DND-41 (cell line): Measurements from ENCODE around the gene SLC12A7.

Source experiments
- ATAC-seq: fragments of 200-7000 bp; cut with Tn5 transposase; 3 replicates; pipeline ENCODE4 v1.9.1; 2021; ENCODE audit warnings: low read depth; ENCODE audit not compliant: insufficient read depth
- DNase-seq: peaks from one replicate; pipeline ENCODE4 v3.0.0-alpha.2; 2020
- H2AFZ ChIP-seq: 2 replicates; pipeline ENCODE4 v1.6.0; 2012; ENCODE audit warnings: low read depth, low read length
- H3K27ac ChIP-seq: 2 replicates; pipeline ENCODE4 v1.5.1; 2012; ENCODE audit warnings: low read length, inconsistent platforms
- H3K27me3 ChIP-seq: fragments of 200-600 bp; sonication (generic); 2 replicates; pipeline ENCODE4 v1.6.0; 2012; ENCODE audit warnings: low read length, mild to moderate bottlenecking, inconsistent platforms; ENCODE audit not compliant: insufficient read depth, poor library complexity
- H3K36me3 ChIP-seq: 2 replicates; pipeline ENCODE4 v1.5.1; 2012; ENCODE audit warnings: low read length, inconsistent platforms; ENCODE audit not compliant: insufficient read depth
- H3K4me1 ChIP-seq: 2 replicates; pipeline ENCODE4 v1.5.1; 2012; ENCODE audit warnings: mild to moderate bottlenecking, low read length; ENCODE audit not compliant: insufficient read depth
- H3K4me2 ChIP-seq: 2 replicates; pipeline ENCODE4 v1.6.0; 2012; ENCODE audit warnings: mild to moderate bottlenecking, moderate library complexity, low read length, inconsistent platforms; ENCODE audit not compliant: insufficient read depth
- H3K4me3 ChIP-seq, 2 experiments: fragments of 200-600 bp in 1 of 2; shearing (Covaris generic) in 1 of 2; 2 replicates each; pipeline ENCODE4 v1.5.1; 2012 to 2016; ENCODE audit warnings: inconsistent platforms in 2 of 2, low read length in 2 of 2, mild to moderate bottlenecking in 2 of 2, low read depth in 1 of 2, moderate library complexity in 1 of 2
- H3K79me2 ChIP-seq: 2 replicates; pipeline ENCODE4 v1.6.0; 2012; ENCODE audit warnings: low read length, inconsistent platforms; ENCODE audit not compliant: insufficient read depth
- H3K9ac ChIP-seq: 2 replicates; pipeline ENCODE4 v1.6.0; 2012; ENCODE audit warnings: low read depth, mild to moderate bottlenecking, inconsistent platforms, low read length, moderate library complexity
- H3K9me3 ChIP-seq: 2 replicates; pipeline ENCODE4 v1.5.1; 2012; ENCODE audit warnings: low read length, moderate library complexity, mild to moderate bottlenecking, inconsistent platforms; ENCODE audit not compliant: insufficient read depth, severe bottlenecking
- H4K20me1 ChIP-seq: 2 replicates; pipeline ENCODE4 v1.6.0; 2012; ENCODE audit warnings: low read length; ENCODE audit not compliant: insufficient read depth
- EZH2 ChIP-seq: IDR thresholded peaks from 3 replicates; pipeline ENCODE4 v1.6.1; 2012; ENCODE audit warnings: borderline replicate concordance, low read depth, mild to moderate bottlenecking, moderate library complexity, low read length, inconsistent platforms; ENCODE audit not compliant: severe bottlenecking
- TF ChIP-seq, protein P1 (sequence below): IDR thresholded peaks from 2 replicates; pipeline ENCODE4 v1.5.1; 2012; ENCODE audit warnings: borderline replicate concordance, low read length, moderate library complexity, mild to moderate bottlenecking; ENCODE audit not compliant: poor library complexity, severe bottlenecking; ENCODE audit errors: extremely low read depth

SLC12A7 gene

DNA sequence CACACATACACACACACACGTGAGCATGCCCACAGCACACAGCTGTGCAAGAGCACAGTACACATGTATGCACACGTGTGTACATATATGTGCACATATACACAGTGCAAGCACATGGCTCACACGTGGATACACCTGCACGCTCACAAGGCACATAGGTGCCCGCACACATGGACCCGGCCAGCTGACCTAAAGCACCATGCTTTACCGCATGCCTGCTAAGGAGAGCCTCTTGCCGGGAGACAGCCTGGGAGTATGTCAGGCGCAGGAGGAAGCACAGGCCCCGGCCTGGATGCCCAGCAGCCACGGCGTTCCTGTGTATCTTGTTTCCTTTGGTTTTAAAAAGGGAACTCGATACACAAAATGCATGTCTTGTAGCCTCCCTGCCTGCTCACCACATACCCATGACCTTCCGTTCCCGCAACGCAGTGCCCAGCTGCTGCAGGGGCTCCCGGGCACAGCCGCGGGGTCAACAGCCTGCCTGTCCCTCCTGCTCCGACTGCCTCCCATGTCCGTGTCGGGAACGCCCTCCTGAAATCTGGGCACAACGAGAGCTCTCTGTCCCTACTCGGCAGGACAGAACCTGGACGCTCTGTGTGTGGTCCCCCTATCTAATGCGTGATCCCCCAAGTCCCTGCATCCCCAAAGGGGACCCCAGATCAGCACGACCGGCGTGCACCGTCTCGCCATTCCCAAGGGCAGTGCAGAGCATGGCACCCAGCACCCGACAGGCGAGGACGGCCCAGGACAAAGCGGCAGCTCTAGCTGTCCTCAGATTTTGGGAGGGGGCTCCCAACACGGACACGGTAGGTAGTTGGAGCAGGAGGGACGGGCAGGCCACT is 3.6 kb downstream of the SLC12A7 start:
- Histone ChIP-seq H2AFZ (no peak overlapping the region), H3K4me1 (peaks cover 16% of the 10 kb centered on the region), H3K4me3 (no peak overlapping the region), H4K20me1 (peaks cover 3% of the 10 kb centered on the region; the same call in 1 of the 2 replicates), H3K9ac (no peak overlapping the region), H3K79me2 (no peaks in the 10 kb centered on the region), H3K36me3 (no peaks in the 10 kb centered on the region), H3K9me3 (no peaks in the 10 kb centered on the region), H3K4me2 (no peak overlapping the region), H3K27me3 (peaks cover 25% of the 10 kb centered on the region), H3K27ac (no peak overlapping the region)
- ATAC-seq: no peak
- no peak for DNase-seq
- no peak for TF ChIP-seq EZH2
- TF ChIP-seq, protein P1, sequence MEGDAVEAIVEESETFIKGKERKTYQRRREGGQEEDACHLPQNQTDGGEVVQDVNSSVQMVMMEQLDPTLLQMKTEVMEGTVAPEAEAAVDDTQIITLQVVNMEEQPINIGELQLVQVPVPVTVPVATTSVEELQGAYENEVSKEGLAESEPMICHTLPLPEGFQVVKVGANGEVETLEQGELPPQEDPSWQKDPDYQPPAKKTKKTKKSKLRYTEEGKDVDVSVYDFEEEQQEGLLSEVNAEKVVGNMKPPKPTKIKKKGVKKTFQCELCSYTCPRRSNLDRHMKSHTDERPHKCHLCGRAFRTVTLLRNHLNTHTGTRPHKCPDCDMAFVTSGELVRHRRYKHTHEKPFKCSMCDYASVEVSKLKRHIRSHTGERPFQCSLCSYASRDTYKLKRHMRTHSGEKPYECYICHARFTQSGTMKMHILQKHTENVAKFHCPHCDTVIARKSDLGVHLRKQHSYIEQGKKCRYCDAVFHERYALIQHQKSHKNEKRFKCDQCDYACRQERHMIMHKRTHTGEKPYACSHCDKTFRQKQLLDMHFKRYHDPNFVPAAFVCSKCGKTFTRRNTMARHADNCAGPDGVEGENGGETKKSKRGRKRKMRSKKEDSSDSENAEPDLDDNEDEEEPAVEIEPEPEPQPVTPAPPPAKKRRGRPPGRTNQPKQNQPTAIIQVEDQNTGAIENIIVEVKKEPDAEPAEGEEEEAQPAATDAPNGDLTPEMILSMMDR: no peak

DNA sequence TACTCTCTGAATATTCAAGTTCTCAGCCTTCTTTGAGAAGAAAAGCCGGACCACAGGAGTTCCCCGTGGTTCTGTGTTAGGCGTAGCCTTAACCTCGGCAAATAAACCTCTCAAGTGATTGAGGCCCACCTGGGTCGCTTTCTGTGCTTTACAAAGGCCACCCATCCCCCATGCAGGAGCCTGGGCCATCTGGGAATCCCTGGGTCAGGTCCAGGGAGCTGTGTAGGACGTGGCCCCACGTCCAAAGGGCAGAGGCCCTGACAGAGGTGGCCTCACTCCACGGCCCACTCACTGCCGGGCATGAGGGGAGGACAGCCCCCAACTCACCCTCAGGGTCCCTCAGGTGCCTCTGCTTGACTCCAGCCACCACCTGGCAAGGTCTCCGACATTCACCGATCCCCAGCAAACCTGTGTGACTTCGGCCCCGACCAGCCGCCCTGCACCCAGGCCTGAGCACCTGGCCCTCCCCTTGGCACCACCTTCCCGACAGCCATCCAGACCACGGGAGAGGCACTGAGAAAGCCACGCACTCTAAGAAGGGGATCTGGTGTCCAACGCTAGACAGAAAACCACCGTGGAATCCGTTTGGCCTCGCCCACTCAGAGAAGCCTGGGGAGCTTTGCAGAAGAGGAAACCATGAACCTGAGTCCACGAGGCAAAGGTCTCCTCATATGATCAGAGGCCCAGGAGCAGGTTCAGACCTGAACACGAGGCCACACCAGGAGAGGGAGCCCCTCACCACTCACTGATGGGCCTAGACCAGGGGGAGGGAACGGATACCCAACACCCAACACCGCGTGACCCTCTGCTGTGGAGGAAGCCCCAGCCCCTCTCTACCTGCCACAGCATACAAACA is 4.5 kb downstream of the SLC12A7 start:
- no peak for TF ChIP-seq EZH2
- TF ChIP-seq, protein P1: peak; percentile 11
- Histone ChIP-seq H3K4me1 (peaks cover 16% of the 10 kb centered on the region), H3K27ac (no peak overlapping the region), H4K20me1 (peaks cover 3% of the 10 kb centered on the region; the same call in 1 of the 2 replicates), H3K79me2 (no peaks in the 10 kb centered on the region), H3K4me2 (no peak overlapping the region), H3K4me3 (no peak overlapping the region), H3K9ac (no peak overlapping the region), H3K27me3 (peaks cover 17% of the 10 kb centered on the region), H3K36me3 (no peaks in the 10 kb centered on the region), H3K9me3 (no peaks in the 10 kb centered on the region), H2AFZ (no peak overlapping the region)
- ATAC-seq: no peak
- DNase-seq: no peak

DNA sequence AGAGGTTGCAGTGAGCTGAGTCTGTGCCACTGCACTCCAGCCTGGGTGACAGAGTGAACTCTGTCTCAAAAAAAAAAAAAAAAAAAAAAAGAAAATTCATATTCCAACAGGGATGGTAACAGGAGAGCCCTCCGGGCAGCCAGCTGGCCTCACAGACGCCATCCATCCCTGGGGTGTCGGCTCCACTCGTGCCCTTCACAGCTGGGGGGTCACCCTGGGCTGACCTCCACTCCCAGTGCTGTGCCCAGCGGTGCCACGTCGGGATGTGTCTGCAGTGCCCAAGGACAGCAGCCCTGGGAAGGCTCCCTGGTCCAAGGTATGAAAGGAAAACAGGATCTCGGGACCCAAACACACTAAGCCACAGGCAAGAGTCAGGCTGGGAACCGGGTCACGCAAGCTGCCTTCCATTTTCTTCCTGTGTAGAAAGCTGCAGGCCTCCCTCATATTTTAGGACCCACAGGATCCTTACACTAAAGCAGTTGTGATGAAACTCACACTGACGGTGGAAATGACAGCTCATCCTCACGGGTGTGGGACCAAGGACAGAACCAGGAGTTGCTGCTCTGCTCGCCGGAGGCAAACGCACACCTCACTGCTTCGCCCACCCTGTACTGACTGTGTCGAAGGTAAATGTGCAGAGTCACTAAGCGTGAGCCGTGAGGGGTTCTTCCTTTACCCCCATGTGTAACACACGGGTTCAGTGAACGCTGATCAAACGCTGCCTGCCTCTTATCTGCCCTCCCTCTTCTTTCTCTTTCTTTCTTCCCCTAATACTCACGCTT is 5.3 kb downstream of the SLC12A7 start:
- Histone ChIP-seq H3K27ac (no peak overlapping the region), H3K9ac (no peak overlapping the region), H3K4me2 (no peak overlapping the region), H3K4me3 (no peak overlapping the region), H3K4me1 (peaks cover 11% of the 10 kb centered on the region), H2AFZ (no peak overlapping the region), H3K9me3 (no peaks in the 10 kb centered on the region), H3K27me3 (peaks cover 12% of the 10 kb centered on the region), H4K20me1 (peaks cover 3% of the 10 kb centered on the region; the same call in 1 of the 2 replicates), H3K36me3 (no peaks in the 10 kb centered on the region), H3K79me2 (no peaks in the 10 kb centered on the region)
- DNase-seq: no peak
- TF ChIP-seq, protein P1: no peak
- TF ChIP-seq EZH2: no peak
- no peak for ATAC-seq
